ENCODE measurements around the gene USP22.

DNA sequence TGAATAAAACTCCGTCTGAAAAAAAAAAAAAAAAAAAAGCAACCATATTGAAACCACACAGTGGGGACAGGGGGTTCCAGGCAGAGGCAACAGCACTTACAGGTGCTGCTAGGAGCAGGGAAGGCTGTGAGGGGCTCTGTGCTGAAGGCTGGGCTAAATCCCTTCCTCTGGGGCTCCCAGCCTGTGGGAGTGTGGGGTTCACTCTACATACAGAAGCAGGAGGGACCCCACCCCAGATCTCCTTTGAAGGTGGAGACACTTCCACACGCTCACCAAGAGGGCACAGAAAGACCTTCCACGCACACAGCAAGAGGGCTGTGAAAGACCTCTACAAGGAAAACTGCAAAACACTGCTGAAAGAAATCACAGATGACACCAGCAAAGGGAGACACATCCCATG lies 53.9 kb downstream of the USP22 start:
- TF ChIP-seq, protein P1, sequence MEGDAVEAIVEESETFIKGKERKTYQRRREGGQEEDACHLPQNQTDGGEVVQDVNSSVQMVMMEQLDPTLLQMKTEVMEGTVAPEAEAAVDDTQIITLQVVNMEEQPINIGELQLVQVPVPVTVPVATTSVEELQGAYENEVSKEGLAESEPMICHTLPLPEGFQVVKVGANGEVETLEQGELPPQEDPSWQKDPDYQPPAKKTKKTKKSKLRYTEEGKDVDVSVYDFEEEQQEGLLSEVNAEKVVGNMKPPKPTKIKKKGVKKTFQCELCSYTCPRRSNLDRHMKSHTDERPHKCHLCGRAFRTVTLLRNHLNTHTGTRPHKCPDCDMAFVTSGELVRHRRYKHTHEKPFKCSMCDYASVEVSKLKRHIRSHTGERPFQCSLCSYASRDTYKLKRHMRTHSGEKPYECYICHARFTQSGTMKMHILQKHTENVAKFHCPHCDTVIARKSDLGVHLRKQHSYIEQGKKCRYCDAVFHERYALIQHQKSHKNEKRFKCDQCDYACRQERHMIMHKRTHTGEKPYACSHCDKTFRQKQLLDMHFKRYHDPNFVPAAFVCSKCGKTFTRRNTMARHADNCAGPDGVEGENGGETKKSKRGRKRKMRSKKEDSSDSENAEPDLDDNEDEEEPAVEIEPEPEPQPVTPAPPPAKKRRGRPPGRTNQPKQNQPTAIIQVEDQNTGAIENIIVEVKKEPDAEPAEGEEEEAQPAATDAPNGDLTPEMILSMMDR (IDR thresholded peaks at IDR 0.05) = no peak
- no peak for TF ChIP-seq POLR2A (IDR thresholded peaks at IDR 0.05)
